Central memory CD8-positive, alpha-beta T cell (primary cell): ENCODE results near the gene CMSS1.

Experiments used
- ATAC-seq: fragments of 150-1000 bp; cut with Tn5 transposase; replicated peaks from 2 replicates; pipeline ENCODE4 v1.10.0; 2022; ENCODE audit warnings: mild to moderate bottlenecking, moderate FRiP score, moderate number of reproducible peaks; ENCODE audit not compliant: poor library complexity, severe bottlenecking; ENCODE audit errors: extremely low read depth
- DNase-seq, 2 donors: peaks; one replicate each; pipeline ENCODE4 v3.0.0; 2021; ENCODE audit warnings: low spot score in 2 of 2
- H3K27ac Mint-ChIP-seq: one replicate; pipeline ENCODE4 v1.8.0; 2022; ENCODE audit warnings: low read depth, mild to moderate bottlenecking, moderate library complexity, mixed read lengths
- H3K27me3 Mint-ChIP-seq: one replicate; pipeline ENCODE4 v1.8.0; 2022; ENCODE audit warnings: mixed read lengths
- H3K36me3 Mint-ChIP-seq: one replicate; pipeline ENCODE4 v1.8.0; 2022; ENCODE audit warnings: mild to moderate bottlenecking, moderate library complexity, mixed read lengths; ENCODE audit not compliant: insufficient read depth
- H3K4me1 Mint-ChIP-seq: one replicate; pipeline ENCODE4 v1.8.0; 2022; ENCODE audit warnings: mixed read lengths
- H3K4me3 Mint-ChIP-seq: one replicate; pipeline ENCODE4 v1.8.0; 2022; ENCODE audit warnings: mild to moderate bottlenecking, moderate library complexity, mixed read lengths
- H3K9me3 Mint-ChIP-seq: one replicate; pipeline ENCODE4 v1.8.0; 2022; ENCODE audit warnings: mixed read lengths

CMSS1 gene

GRCh38 chr3:100160521-100160920, 342.9 kb downstream of the CMSS1 start:
- Mint-ChIP-seq H3K4me3 (no peak overlapping the region), H3K36me3 (peaks cover 3% of the 10 kb centered on the region), H3K4me1 (no peaks in the 10 kb centered on the region), H3K27ac (no peak overlapping the region), H3K27me3 (no peaks in the 10 kb centered on the region), H3K9me3 (peaks cover 6% of the 10 kb centered on the region)
- ATAC-seq (no peak), DNase-seq (no peak)

- H3K27me3 Mint-ChIP-seq = no peaks in the 10 kb centered on the region
- no peak overlapping the region for H3K4me3 Mint-ChIP-seq
- DNase-seq (no peak), ATAC-seq (no peak)
- no peak overlapping the region for H3K27ac Mint-ChIP-seq
- peaks cover 2% of the 10 kb centered on the region for H3K36me3 Mint-ChIP-seq
- H3K4me1 Mint-ChIP-seq = no peaks in the 10 kb centered on the region
- no peaks in the 10 kb centered on the region for H3K9me3 Mint-ChIP-seq
These were observed 346.1 kb downstream of the CMSS1 start for GRCh38 chr3:100163787-100164186.

GRCh38 chr3:100164743-100165142, 347.1 kb downstream of the CMSS1 start:
- no peak overlapping the region for H3K27ac Mint-ChIP-seq
- no peak for DNase-seq
- H3K4me3 Mint-ChIP-seq = no peak overlapping the region
- H3K4me1 Mint-ChIP-seq = no peaks in the 10 kb centered on the region
- H3K36me3 Mint-ChIP-seq = peaks cover 2% of the 10 kb centered on the region
- no peak for ATAC-seq
- H3K27me3 Mint-ChIP-seq = no peaks in the 10 kb centered on the region
- H3K9me3 Mint-ChIP-seq = no peaks in the 10 kb centered on the region

- Mint-ChIP-seq H3K27me3 (no peaks in the 10 kb centered on the region), H3K4me3 (no peak overlapping the region), H3K9me3 (no peaks in the 10 kb centered on the region), H3K36me3 (peaks cover 2% of the 10 kb centered on the region), H3K4me1 (no peaks in the 10 kb centered on the region), H3K27ac (no peak overlapping the region)
- no peak for DNase-seq
- no peak for ATAC-seq
These were observed 348.4 kb downstream of the CMSS1 start for GRCh38 chr3:100165926-100166550.

GRCh38 chr3:100169201-100169920, 351.7 kb downstream of the CMSS1 start:
- peaks cover 7% of the 10 kb centered on the region for H3K36me3 Mint-ChIP-seq
- no peak overlapping the region for H3K4me3 Mint-ChIP-seq
- no peaks in the 10 kb centered on the region for H3K9me3 Mint-ChIP-seq
- H3K27me3 Mint-ChIP-seq = no peaks in the 10 kb centered on the region
- no peak for ATAC-seq
- no peak overlapping the region for H3K27ac Mint-ChIP-seq
- no peaks in the 10 kb centered on the region for H3K4me1 Mint-ChIP-seq
- DNase-seq = no peak

GRCh38 chr3:100170486-100170885, 352.8 kb downstream of the CMSS1 start:
- Mint-ChIP-seq H3K27ac (no peak overlapping the region), H3K36me3 (peaks cover 7% of the 10 kb centered on the region), H3K4me1 (no peaks in the 10 kb centered on the region), H3K4me3 (no peak overlapping the region), H3K27me3 (no peaks in the 10 kb centered on the region), H3K9me3 (no peaks in the 10 kb centered on the region)
- ATAC-seq = no peak
- no peak for DNase-seq

GRCh38 chr3:100171211-100171914, 353.7 kb downstream of the CMSS1 start:
- Mint-ChIP-seq H3K36me3 (peaks cover 9% of the 10 kb centered on the region), H3K4me1 (no peaks in the 10 kb centered on the region), H3K27me3 (no peaks in the 10 kb centered on the region), H3K4me3 (no peak overlapping the region), H3K9me3 (no peaks in the 10 kb centered on the region), H3K27ac (no peak overlapping the region)
- no peak for DNase-seq
- ATAC-seq = no peak

- no peak for ATAC-seq
These were observed 356.3 kb downstream of the CMSS1 start for GRCh38 chr3:100173961-100174360.

GRCh38 chr3:100175637-100176280, 358.1 kb downstream of the CMSS1 start:
- ATAC-seq (no peak), DNase-seq (no peak)
- no peak overlapping the region for H3K27ac Mint-ChIP-seq
- H3K4me3 Mint-ChIP-seq = no peak overlapping the region
- peaks cover 19% of the 10 kb centered on the region for H3K9me3 Mint-ChIP-seq
- no peaks in the 10 kb centered on the region for H3K27me3 Mint-ChIP-seq
- H3K4me1 Mint-ChIP-seq = no peaks in the 10 kb centered on the region
- H3K36me3 Mint-ChIP-seq = peaks cover 11% of the 10 kb centered on the region

More at GRCh38 chr3:100173961-100174360, 356.3 kb downstream of the CMSS1 start:
- no peak for DNase-seq
- Mint-ChIP-seq H3K4me3 (no peak overlapping the region), H3K36me3 (peaks cover 11% of the 10 kb centered on the region), H3K4me1 (no peaks in the 10 kb centered on the region), H3K27ac (no peak overlapping the region), H3K27me3 (no peaks in the 10 kb centered on the region), H3K9me3 (peaks cover 8% of the 10 kb centered on the region)

- DNase-seq (no peak), ATAC-seq (no peak)
- Mint-ChIP-seq H3K27ac (no peak overlapping the region), H3K9me3 (peaks cover 19% of the 10 kb centered on the region), H3K36me3 (peaks cover 6% of the 10 kb centered on the region), H3K4me1 (no peaks in the 10 kb centered on the region), H3K4me3 (no peak overlapping the region), H3K27me3 (no peaks in the 10 kb centered on the region)
These were observed 362.2 kb downstream of the CMSS1 start for GRCh38 chr3:100179692-100180349.

GRCh38 chr3:100183608-100184125, 366.0 kb downstream of the CMSS1 start:
- H3K9me3 Mint-ChIP-seq = peaks cover 15% of the 10 kb centered on the region
- ATAC-seq = no peak
- no peaks in the 10 kb centered on the region for H3K4me1 Mint-ChIP-seq
- H3K36me3 Mint-ChIP-seq = peaks cover 2% of the 10 kb centered on the region
- DNase-seq = no peak
- H3K4me3 Mint-ChIP-seq = no peak overlapping the region
- H3K27me3 Mint-ChIP-seq = peaks cover 10% of the 10 kb centered on the region
- no peak overlapping the region for H3K27ac Mint-ChIP-seq

GRCh38 chr3:100184948-100185570, 367.4 kb downstream of the CMSS1 start:
- H3K27me3 Mint-ChIP-seq = peaks cover 21% of the 10 kb centered on the region
- H3K4me3 Mint-ChIP-seq = no peak overlapping the region
- no peaks in the 10 kb centered on the region for H3K4me1 Mint-ChIP-seq
- ATAC-seq (no peak), DNase-seq (no peak)
- H3K36me3 Mint-ChIP-seq = no peaks in the 10 kb centered on the region
- H3K9me3 Mint-ChIP-seq = peaks cover 7% of the 10 kb centered on the region
- no peak overlapping the region for H3K27ac Mint-ChIP-seq
